IMR-90 (cell line): ENCODE measurements around the gene NUP58. TPM values are rescaled to one million over a fixed set of nuclear protein-coding genes. Genes with fewer than 3 reads are reported as not detected.

Experiments used
- ATAC-seq: fragments of 200-7000 bp; cut with Tn5 transposase; 2 replicates; pipeline ENCODE4 v1.9.1; 2020; ENCODE audit warnings: low read depth, mild to moderate bottlenecking, moderate library complexity
- BruUV-seq: library from RNA; stranded (reverse); fragments of 400-500 nt; replicated peaks from 2 replicates; lab custom pipeline; 2021; lab: Mats Ljungman, UMichigan
- CTCF ChIA-PET: fragments of 300-600 bp; formaldehyde crosslinking; extraction: SDS; loops from one replicate; lab custom pipeline; 2021; ENCODE audit warnings: antibody characterized with exemption; lab: Yijun Ruan, JAX
- POLR2A ChIA-PET: fragments of 300-600 bp; sonication (Branson Sonifier 250); formaldehyde crosslinking; loops from one replicate; lab custom pipeline; 2022; ENCODE audit warnings: antibody characterized with exemption; ENCODE audit not compliant: unreplicated experiment; lab: Charles Lee
- DNase-seq: peaks from one replicate; pipeline ENCODE4 v3.0.0; 2013
- H2AFZ ChIP-seq: replicated peaks from 2 replicates; pipeline ENCODE3; 2013; ENCODE audit warnings: low read length, mild to moderate bottlenecking; ENCODE audit not compliant: poor library complexity
- H2AK5ac ChIP-seq: 2 replicates; pipeline ENCODE4 v1.6.1; 2013; ENCODE audit warnings: low read depth, low read length, inconsistent platforms
- H2AK9ac ChIP-seq: replicated peaks from 2 replicates; pipeline ENCODE3; 2013; ENCODE audit warnings: mild to moderate bottlenecking, low read depth, low read length, moderate library complexity; ENCODE audit not compliant: poor library complexity
- H2BK120ac ChIP-seq: 2 replicates; pipeline ENCODE4 v1.6.1; 2013; ENCODE audit warnings: low read depth, low read length, inconsistent platforms
- H2BK15ac ChIP-seq: 3 replicates; pipeline ENCODE4 v1.6.1; 2013; ENCODE audit warnings: low read depth, low read length, inconsistent platforms
- H2BK20ac ChIP-seq: 2 replicates; pipeline ENCODE4 v1.6.1; 2013; ENCODE audit warnings: low read depth, mild to moderate bottlenecking, inconsistent platforms, low read length, moderate library complexity
- H2BK5ac ChIP-seq: 2 replicates; pipeline ENCODE4 v1.6.1; 2013; ENCODE audit warnings: mild to moderate bottlenecking, low read depth, low read length, inconsistent platforms; ENCODE audit not compliant: poor library complexity, severe bottlenecking
- H3K14ac ChIP-seq: replicated peaks from 2 replicates; pipeline ENCODE4 v1.6.1; 2013; ENCODE audit warnings: low read depth, low read length, inconsistent platforms
- H3K18ac ChIP-seq: 2 replicates; pipeline ENCODE4 v1.6.1; 2013; ENCODE audit warnings: low read depth, low read length, control low read depth
- H3K23ac ChIP-seq: 2 replicates; pipeline ENCODE4 v1.6.1; 2013; ENCODE audit warnings: low read depth, low read length, inconsistent platforms
- H3K27ac ChIP-seq: 2 replicates; pipeline ENCODE4 v1.5.1; 2013; ENCODE audit warnings: mild to moderate bottlenecking, control low read depth, low read length; ENCODE audit not compliant: insufficient read depth
- H3K27me3 ChIP-seq: 2 replicates; pipeline ENCODE4 v1.6.1; 2013; ENCODE audit warnings: low read length; ENCODE audit not compliant: control insufficient read depth, insufficient read depth
- H3K36me3 ChIP-seq: 2 replicates; pipeline ENCODE4 v1.6.1; 2013; ENCODE audit warnings: low read length, mixed read lengths; ENCODE audit not compliant: control insufficient read depth, insufficient read depth
- H3K4ac ChIP-seq: 2 replicates; pipeline ENCODE4 v1.6.1; 2013; ENCODE audit warnings: low read depth, low read length, inconsistent platforms
- H3K4me1 ChIP-seq: 2 replicates; pipeline ENCODE4 v1.6.1; 2013; ENCODE audit warnings: low read length, mixed read lengths; ENCODE audit not compliant: control insufficient read depth, insufficient read depth
- H3K4me2 ChIP-seq: 2 replicates; pipeline ENCODE4 v1.6.1; 2013; ENCODE audit warnings: low read depth, mild to moderate bottlenecking, control low read depth, low read length, moderate library complexity
- H3K4me3 ChIP-seq: 2 replicates; pipeline ENCODE4 v1.5.1; 2013; ENCODE audit warnings: low read depth, mild to moderate bottlenecking, control low read depth, low read length, moderate library complexity; ENCODE audit not compliant: insufficient read depth
- H3K56ac ChIP-seq: 2 replicates; pipeline ENCODE4 v1.6.1; 2013; ENCODE audit warnings: low read length, inconsistent platforms; ENCODE audit not compliant: insufficient read depth; ENCODE audit errors: extremely low read depth
- H3K79me1 ChIP-seq, 2 experiments: 2 replicates each; pipeline ENCODE4 v1.6.1; 2013; ENCODE audit warnings: low read length in 2 of 2, inconsistent platforms in 1 of 2, low read depth in 1 of 2
- H3K9ac ChIP-seq: 2 replicates; pipeline ENCODE4 v1.6.1; 2013; ENCODE audit warnings: low read depth, low read length, control low read depth
- H3K9me1 ChIP-seq: 2 replicates; pipeline ENCODE4 v1.6.1; 2013; ENCODE audit warnings: low read length, inconsistent platforms; ENCODE audit not compliant: insufficient read depth
- H3K9me3 ChIP-seq: 2 replicates; pipeline ENCODE4 v1.6.1; 2013; ENCODE audit warnings: low read length; ENCODE audit not compliant: control insufficient read depth, insufficient read depth
- H4K20me1 ChIP-seq: 2 replicates; pipeline ENCODE4 v1.6.1; 2013; ENCODE audit warnings: low read length, inconsistent platforms; ENCODE audit not compliant: insufficient read depth
- H4K5ac ChIP-seq: 2 replicates; pipeline ENCODE4 v1.6.1; 2013; ENCODE audit warnings: mild to moderate bottlenecking, low read depth, low read length, control low read depth
- H4K8ac ChIP-seq, 2 experiments: 2 replicates each; pipeline ENCODE4 v1.6.1; 2013; ENCODE audit warnings: low read depth in 2 of 2, low read length in 2 of 2, control low read depth in 1 of 2, inconsistent platforms in 1 of 2
- H4K91ac ChIP-seq: 2 replicates; pipeline ENCODE4 v1.6.1; 2013; ENCODE audit warnings: low read depth, low read length, inconsistent platforms; ENCODE audit not compliant: insufficient read depth
- BHLHE40 ChIP-seq: fragments of 150-350 bp; IDR thresholded peaks from 2 replicates; pipeline ENCODE4 v1.6.1; 2016; ENCODE audit warnings: mild to moderate bottlenecking, low read depth, low read length
- CTCF ChIP-seq: conservative IDR thresholded peaks from 2 replicates; pipeline ENCODE4 v1.5.1; 2012; ENCODE audit warnings: mild to moderate bottlenecking, low read depth, low read length, improper control_type of control experiment
- FOS ChIP-seq: fragments of 150-350 bp; IDR thresholded peaks from 2 replicates; pipeline ENCODE4 v1.6.1; 2016; ENCODE audit warnings: low read depth, low read length
- MAFK ChIP-seq: IDR thresholded peaks from 2 replicates; pipeline ENCODE4 v1.6.1; 2012; ENCODE audit warnings: low read depth, low read length, improper control_type of control experiment
- MAZ ChIP-seq: IDR thresholded peaks from 2 replicates; pipeline ENCODE4 v1.6.1; 2012; ENCODE audit warnings: low read depth, mild to moderate bottlenecking, low read length, improper control_type of control experiment, moderate library complexity, borderline replicate concordance
- NFE2L2 ChIP-seq: fragments of 150-350 bp; IDR thresholded peaks from 2 replicates; pipeline ENCODE4 v1.6.1; 2016; ENCODE audit warnings: low read depth, mild to moderate bottlenecking, low read length
- POLR2A ChIP-seq: IDR thresholded peaks from 2 replicates; pipeline ENCODE4 v1.6.1; 2012; ENCODE audit warnings: mild to moderate bottlenecking, low read depth, low read length
- RCOR1 ChIP-seq: IDR thresholded peaks from 2 replicates; pipeline ENCODE4 v1.6.1; 2012; ENCODE audit warnings: mild to moderate bottlenecking, low read length, improper control_type of control experiment; ENCODE audit not compliant: insufficient replicate concordance
- SMC3 ChIP-seq: fragments of 150-350 bp; IDR thresholded peaks from 2 replicates; pipeline ENCODE4 v1.6.1; 2016; ENCODE audit warnings: low read depth, mild to moderate bottlenecking, antibody characterized with exemption, low read length, moderate library complexity
- WGBS, 2 experiments: methylation state at CpG; one replicate each; pipeline versions ENCODE4 v1.1.5 to v1.1.7; 2013; ENCODE audit warnings: missing lambda C conversion rate in 2 of 2; ENCODE audit not compliant: insufficient read length in 1 of 2; ENCODE audit errors: extremely low coverage in 2 of 2; 5-methylcytosine and 5-hydroxymethylcytosine counted together
- dilution Hi-C: fragments of 300-500 bp; cut with HindIII; formaldehyde crosslinking; loops from one replicate; pipeline ENCODE4 v1.14.3; 2018; ENCODE audit warnings: low sequenced_read_pairs; ENCODE audit not compliant: unreplicated experiment
- in situ Hi-C: fragments of 300-500 bp; cut with MboI; formaldehyde crosslinking; loops from 3 replicates; pipeline ENCODE4 v1.14.3; 2019; ENCODE audit warnings: low sequenced_read_pairs, inconsistent platforms, mixed read lengths
- intact Hi-C: fragments of 100-400 bp; cut with micrococcal nuclease; formaldehyde crosslinking; loops from 2 replicates; pipeline ENCODE4 v1.10.0; 2022
- polyA plus RNA-seq, 3 experiments: library from polyadenylated mRNA; depleted of rRNA; stranded (reverse); fragments of >200 nt; gene quantifications; 2 replicates each; pipeline ENCODE4 v1.2.3, GENCODE V29; 2012; ENCODE audit warnings: low replicate concordance in 1 of 3
- total RNA-seq: library from RNA; depleted of rRNA; stranded (reverse); fragments of >200 nt; gene quantifications from 2 replicates; pipeline ENCODE4 v1.2.3, GENCODE V29; 2012

The NUP58 gene
- total and polyA plus RNA-seq, 2 of the 4 experiments (the other 2 are of a cell fraction): 29.7 to 50.7 TPM

- TF ChIP-seq FOS (no peak), POLR2A (no peak), RCOR1 (no peak), SMC3 (no peak), CTCF (no peak), MAZ (no peak), MAFK (no peak), BHLHE40 (no peak), NFE2L2 (no peak)
- DNase-seq: peak; percentile 21
- no peak overlapping the region for H2AK5ac ChIP-seq
- no peaks in the 10 kb centered on the region for H4K20me1 ChIP-seq
- H3K36me3 ChIP-seq: peaks cover 20% of the 10 kb centered on the region
- no peak overlapping the region for H3K23ac ChIP-seq
- no peak overlapping the region for H3K9ac ChIP-seq
- H3K56ac ChIP-seq: no peak overlapping the region
- no peak overlapping the region for H2BK5ac ChIP-seq
- in situ Hi-C loops: no loop called here
- POLR2A ChIA-PET: no interaction called here
- no peak overlapping the region for H3K4ac ChIP-seq
- no peak overlapping the region for H2BK15ac ChIP-seq
- H2AFZ ChIP-seq: no peak overlapping the region
- no peak overlapping the region for H4K5ac ChIP-seq
- BruUV-seq: no TSS peak
- H2BK20ac ChIP-seq: no peak overlapping the region
- H3K4me1 ChIP-seq: no peaks in the 10 kb centered on the region
- peaks cover 4 to 8% of the 10 kb centered on the region in 2 experiments; a peak in 2 of 4 replicates for H3K79me1 ChIP-seq
- no peak overlapping the region for H3K18ac ChIP-seq
- no peak overlapping the region for H2AK9ac ChIP-seq
- no peaks in the 10 kb centered on the region for H3K27me3 ChIP-seq
- no peak overlapping the region for H3K4me2 ChIP-seq
- H2BK120ac ChIP-seq: no peak overlapping the region
- H4K91ac ChIP-seq: no peak overlapping the region
- H3K9me1 ChIP-seq: no peaks in the 10 kb centered on the region; the same call in 1 of the 2 replicates
- no peaks in the 10 kb centered on the region for H3K9me3 ChIP-seq
- no peak overlapping the region for H4K8ac ChIP-seq
- H3K27ac ChIP-seq: no peak overlapping the region
- no peak overlapping the region for H3K4me3 ChIP-seq
- intact Hi-C loops: no loop called here
- CTCF ChIA-PET: no interaction called here
- H3K14ac ChIP-seq: no peak overlapping the region
- dilution Hi-C loops: no loop called here
- no CpG with 5 or more reads among the region's 3 CpGs for WGBS, 2 experiments
- no peak; the same call in 1 of the 2 replicates for ATAC-seq
Observed at GRCh38 chr13:25335856-25336255, 34.4 kb downstream of the NUP58 start.
